GM21367 (cell line): ENCODE data around the gene ST3GAL4.
"Not testable (repeated sequence)": the region's sequence is repeated elsewhere in the genome, so short reads cannot be mapped to it uniquely, and the experiment has no call there.

ENCODE experiments used
- ATAC-seq: cut with Tn5 transposase; IDR thresholded peaks from one replicate; pipeline ENCODE4 v1.9.1; 2021; ENCODE audit not compliant: unreplicated experiment

The ST3GAL4 gene

DNA sequence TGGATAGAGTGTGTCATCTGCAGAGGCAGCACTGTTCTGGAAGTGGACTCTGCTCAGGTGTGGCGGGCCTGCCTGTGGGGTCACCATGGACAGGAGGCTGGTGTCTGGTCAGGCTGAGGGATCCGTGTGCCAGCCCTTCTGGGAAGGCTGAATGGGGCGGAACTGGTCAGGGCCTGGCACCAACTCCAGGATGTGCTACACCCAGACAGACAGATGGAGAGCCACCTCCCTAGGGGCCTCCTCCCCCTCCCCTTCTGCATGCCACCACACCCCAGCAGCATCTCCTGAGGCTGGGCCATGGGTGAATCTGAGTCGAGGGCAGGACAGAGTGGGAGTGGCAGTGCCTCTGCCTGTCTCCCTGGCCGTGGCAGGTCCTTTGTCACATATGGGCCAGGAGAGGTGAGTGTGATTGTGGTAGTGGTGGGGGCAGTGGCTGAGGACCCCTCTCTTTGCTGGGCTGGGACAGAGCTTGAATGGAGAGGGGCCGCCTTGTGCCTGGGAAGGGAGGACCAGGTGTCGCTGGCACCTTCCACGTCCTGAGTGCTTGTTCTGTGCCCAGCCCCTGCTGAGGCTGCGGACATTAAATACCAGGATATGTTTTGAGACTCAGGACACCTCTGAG is 29.1 kb downstream of the ST3GAL4 start:
- ATAC-seq: no peak

DNA sequence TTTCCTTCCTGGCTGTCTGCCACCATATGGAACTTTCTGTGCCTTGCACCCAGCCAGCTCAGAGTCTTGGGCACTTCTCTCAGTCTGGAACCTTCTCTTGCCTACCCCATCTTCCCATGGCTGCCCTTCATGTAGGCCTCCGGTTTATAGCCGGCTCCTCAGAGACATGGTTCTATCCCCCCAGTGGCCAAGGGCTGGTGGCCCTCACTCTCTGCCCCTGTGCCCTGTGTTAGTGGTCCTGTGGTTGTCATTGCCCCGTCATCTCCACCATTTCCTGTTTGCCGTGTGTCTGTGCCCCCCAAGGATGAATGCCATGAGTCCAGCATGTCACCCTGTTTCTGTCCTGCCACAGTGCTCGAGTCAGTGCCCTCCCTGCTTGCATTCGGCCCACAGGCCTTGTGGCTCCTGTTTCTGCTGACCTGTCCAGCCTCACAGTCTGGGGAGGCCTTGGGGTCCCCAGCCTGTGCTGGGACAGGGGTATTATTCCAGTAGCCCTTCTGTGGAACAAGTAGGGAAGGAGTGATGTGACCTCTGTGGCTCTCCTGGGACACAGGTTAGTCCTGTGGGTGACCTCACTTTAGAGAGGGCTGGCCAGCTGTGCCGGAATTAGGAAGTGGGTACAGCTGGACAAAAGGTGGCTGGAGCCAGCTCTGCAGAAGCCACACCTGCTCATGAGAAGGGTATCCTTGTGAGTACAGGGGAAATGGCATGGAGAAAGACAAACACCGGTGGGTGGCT is 30.7 kb downstream of the ST3GAL4 start:
- no peak for ATAC-seq

DNA sequence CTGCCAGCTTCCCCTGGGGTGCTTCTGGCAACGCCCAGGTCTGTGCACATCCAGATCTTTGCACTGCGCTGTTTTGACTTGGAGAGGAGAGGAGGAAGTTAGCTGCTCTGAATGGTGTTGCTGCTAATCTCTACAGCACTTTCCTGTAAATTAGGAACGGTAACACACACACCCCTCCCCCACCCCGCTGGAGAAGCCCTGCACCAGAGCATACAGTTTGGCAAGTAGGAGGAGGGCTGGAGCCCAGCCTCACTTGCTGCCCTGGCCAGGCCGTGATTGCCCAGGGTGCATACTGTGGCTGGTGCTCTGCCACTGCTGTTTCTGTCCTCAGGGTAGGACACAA is 31.2 kb downstream of the ST3GAL4 start:
- not testable (repeated sequence) for ATAC-seq

DNA sequence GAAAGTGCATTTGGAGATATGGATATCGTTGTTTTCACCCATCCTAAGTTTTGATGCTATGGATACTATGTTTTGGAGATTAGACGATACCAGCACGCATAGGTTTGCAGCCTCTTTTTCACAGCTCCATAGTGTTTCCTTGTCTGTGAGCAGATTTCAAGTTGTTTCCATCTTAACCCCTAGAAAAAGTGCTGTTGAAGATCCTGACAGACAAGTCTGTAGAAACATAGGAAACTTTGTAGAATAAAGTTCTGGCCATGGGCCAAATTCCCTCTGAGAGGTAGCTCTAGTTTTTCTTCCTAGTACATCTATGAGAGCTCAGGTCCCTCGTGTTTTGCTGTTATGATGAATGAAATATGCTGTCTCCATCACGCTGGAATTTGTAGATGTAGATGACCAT is 32.4 kb downstream of the ST3GAL4 start:
- no peak for ATAC-seq

DNA sequence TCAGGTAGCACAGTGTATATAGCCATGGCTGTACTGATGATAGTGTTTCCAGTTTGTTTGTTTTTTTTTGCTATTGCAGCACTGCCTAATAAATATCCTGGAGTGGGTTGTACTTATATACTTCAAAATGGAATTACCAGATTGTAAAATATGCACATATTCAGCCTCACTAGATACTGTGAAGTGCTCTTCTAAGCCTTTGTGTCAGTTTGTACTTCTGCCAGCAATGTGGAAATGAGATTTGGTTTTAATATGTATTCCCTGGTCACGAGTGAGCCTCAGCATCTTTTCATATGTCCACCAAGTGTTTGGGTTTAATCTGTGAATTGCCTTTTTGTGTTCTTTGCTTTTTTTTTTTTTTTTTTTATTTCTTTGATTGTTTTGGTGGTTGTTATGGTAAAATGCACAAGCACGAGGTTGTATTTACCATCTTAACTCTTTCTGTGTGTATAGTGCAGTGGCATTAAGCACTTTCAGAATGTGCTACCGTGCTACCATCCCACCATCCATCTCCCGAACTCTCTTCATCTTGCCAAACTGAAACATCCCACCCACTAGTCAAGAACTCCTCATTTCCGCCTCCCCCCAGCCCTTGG is 34.9 kb downstream of the ST3GAL4 start:
- no peak for ATAC-seq

DNA sequence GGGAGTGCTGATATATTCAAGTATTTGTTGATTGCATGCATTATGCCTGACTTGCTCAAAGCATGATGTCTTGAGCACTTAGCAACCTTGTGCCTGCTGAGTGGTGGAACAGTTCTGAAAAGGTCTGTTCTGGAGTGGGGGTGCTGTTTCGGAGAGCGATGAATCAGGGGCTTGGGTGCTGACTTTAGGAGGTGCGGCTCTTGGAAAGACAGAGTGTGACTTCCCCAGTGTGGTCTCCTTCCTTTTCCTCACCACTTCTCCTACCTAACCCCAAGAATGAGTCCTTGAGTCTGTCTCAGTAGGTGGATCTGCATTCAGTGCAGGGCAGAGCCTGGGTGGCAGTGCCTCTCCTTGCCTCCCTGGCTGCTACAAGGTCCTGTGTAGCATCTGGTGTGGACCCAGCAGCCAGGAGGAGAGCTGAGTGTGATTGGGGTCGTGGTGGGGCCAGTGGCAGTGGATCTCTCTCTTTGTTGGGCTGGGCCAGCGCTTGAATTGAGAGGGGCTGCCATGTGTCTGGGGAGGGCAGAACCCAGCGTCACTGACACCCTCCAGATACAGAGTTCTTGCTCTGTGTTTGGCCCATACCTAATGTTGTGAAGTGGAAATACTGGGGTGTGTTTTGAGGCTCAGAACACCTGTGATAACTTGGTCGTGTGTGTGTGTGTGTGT is 35.9 kb downstream of the ST3GAL4 start:
- ATAC-seq: no peak

DNA sequence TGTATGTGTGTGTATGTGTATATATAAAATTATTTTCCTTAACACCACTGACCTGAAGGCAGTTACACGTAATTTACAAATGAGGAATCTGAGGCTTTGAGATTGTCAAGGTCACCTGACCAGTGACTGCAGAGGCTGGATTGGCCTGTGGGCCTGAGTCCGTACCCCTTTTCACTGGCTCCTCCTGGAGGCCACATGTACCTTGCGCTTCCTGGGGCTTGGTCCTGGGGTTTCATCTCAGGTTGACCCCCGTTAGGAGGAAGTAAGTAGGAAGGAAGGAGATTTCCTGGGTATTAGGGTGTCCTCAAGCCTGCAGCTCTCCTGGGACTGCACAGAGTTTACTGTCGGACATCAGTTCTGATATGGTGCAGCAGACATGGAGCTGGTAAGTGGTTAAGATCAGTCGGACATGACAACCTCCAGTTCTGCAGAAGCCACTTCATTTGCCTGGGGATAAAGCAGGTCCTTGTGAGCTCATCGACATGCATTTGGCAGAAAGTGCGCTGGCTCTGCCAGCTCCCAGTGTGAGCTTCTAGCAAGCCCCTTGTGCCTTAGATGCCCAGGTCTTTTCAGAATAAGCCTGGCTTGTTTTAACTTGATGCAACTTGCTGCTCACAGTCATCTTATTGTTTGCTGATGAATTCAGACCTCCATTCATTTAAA is 36.6 kb downstream of the ST3GAL4 start:
- ATAC-seq: peak; percentile 76

DNA sequence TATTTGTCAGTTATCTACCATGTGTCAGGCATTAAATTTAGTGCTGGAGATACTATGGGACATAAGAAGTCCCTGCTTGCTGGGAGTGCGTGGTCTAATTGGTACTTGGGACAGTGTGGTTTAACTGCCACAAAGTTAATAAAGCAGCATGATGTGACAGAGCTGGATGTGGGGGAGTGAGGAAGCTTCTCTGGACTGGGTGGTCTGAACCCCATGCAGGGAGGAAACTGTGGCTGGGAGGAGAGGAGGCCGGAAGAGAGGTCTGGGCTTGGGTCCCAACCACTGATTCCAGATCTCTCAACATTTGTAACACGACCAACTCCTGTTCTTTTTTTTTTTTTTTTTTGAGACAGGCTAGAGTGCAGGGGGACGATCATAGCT is 37.1 kb downstream of the ST3GAL4 start:
- no peak for ATAC-seq

DNA sequence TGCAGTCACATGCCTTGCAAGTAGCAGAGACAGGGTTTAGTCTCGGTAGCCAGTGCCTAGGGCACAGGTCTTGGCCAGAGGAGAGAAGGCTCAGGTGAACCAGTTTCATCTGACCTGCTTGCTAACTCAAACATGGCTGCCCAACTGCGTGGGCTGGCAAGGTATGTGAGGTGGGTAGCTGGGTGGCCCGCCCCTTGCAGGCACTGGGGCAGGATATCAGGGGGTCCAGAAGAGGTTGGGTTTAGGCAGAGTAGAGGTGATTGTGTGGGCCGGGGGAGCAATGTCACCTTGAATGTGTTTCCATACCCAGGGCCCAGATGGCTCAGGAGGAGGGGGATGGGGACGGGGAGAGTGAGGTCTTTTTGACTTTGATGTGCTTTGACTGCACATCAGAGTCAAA is 37.7 kb downstream of the ST3GAL4 start:
- no peak for ATAC-seq

DNA sequence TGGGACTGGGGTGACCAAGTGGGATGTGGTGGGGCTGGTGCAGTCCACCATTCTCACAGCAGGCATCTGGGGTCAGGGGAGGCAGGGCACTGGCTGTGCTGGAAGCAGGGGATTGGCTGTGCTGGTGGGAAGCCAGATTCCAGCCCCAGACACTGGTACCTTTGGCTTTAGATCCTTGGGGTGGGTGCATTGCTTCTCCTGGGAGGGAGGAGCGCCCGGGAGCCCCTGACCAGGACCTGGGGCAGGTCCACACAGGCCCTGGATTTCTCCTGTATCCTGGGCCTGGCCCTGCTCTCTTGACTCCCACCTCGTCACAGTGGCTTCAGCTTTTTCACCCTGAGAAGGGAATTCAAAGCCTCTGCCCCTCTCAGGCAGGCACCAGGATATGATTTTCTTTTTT is 38.5 kb downstream of the ST3GAL4 start:
- ATAC-seq: no peak

DNA sequence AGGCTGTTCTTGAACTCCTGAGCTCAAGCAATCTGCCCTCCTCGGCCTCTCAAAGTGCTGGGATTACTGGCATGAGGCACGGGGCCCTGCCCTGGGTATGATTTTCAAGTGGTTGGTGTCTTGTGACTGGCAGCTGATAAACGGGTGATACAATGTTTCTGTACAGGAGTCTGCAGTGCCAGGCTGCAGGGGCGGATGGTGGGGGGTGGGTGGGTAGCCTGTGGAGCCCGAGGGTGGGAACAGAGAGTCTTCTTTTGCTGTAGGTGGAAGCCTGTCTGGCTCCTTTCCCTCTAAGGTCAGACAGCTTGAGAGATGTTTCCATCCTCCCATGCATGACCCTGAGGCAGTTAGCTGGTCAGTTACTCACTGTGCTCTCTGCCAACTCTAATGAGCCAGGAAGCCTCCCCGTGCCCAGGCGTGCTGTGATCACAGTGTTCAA is 39.2 kb downstream of the ST3GAL4 start:
- ATAC-seq: not testable (repeated sequence)

DNA sequence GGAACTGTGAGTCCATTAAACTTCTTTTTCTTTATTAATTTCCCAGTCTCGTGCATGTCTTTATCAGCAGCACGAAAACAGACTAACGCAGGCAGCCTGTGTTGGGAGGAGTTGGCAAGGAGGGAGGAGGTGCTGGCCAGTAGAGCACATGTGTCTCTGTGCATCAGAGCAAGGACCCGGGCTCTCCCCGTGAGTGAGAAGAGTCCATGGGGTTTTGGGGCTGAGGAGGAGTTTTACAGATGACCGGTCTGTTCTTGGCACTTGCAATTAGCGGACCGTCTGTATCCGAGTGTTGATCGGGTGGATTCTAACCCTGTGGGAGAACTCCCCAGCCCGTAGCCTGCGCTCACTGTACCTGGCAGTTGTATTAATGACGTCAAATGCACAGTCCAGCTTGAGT is 40.3 kb downstream of the ST3GAL4 start:
- not testable (repeated sequence) for ATAC-seq

DNA sequence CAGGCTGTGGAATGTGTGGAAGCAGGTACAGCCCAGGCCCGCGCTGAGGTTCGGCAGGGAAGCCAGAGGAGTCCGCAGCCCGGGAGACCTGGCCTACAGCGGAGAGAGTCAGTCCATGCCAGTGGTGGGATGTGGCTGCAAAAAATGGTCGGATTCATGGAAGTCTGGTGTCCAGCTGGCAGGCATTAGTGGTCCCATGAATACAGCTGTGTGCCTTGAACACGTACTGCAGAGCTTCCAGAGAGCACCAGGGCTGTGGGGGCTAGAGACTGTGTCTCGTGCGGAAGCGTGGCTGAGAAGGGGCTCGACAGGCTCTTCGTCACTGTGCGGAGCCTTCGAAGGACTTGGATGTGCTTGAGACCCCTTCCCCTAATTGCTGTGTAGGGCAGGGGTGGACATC is 40.8 kb downstream of the ST3GAL4 start:
- ATAC-seq: not testable (repeated sequence)

DNA sequence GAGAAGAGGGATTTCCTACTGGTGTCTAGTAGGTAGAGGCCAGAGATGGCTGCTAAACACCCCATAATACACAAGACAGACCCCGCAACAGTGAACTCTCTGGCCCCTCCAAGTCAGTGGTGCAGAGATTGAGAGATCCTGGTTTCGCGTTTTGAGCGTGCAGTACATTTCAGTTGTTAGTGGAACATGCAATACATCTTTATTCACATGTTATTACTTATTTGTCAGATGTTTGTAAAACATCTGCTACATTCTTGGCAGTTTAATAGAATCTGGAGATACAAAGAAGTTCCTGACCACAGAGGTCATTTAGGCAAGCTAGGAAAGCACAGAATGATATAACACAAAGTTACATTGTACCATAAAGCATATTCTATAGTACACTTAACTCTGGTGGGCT is 41.5 kb downstream of the ST3GAL4 start:
- ATAC-seq: no peak

DNA sequence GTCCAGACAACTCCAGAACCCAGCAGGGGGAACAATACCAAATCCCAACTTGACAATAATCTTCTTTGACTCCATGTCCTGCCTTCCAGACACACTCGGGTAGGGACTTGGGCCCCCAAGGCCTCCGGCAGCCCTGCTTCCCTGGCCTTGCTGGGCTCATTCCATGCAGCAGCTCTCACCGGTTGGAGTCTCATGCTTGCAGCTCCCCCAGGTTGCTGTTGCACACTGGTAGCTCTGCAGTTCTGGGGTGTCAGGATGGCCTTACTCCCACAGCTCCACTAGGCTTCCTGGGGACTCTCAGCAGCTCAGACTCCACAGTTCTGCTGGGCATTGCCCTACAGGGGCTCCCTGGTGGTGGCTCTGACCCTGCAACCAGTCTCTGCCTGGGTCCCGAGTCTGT is 42.8 kb downstream of the ST3GAL4 start:
- ATAC-seq: no peak

DNA sequence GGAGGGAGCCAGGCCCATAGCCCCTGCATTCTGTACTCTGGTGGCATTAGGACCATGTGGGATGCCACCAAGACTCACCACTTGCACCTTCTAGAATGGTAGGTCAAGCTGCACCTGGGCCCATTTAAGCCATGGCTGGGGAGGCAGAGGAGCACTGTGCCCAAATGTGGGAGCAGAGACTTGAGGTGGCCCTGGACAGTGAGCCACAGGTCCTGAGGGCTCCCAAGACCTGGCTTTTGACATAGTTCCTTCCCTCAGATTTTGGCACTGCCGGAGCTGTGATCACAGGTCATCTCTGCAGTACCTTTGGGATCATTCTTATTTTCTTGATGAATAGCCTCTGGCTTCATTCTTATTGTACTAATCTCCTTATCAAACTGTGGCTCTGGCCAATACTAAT is 43.2 kb downstream of the ST3GAL4 start:
- ATAC-seq: no peak

DNA sequence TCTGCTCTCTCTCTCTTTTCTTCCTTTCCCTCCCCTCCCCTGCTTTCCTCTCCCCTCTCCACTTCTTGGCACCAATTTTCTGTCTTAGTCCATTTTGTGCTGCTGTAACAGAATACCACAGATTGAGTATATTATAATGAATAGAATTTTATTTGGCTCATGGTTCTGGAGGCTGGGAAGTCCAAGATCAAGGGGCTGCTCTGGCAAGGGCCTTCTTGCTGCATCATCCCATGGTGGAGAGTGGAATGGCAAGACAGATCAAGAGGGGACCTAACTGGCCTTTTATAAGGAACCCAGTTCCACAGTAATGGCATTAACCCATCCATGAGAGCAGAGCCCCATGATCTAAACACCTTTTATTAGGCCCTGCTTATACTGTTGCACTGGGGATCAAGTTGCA is 44.5 kb downstream of the ST3GAL4 start:
- ATAC-seq: no peak

DNA sequence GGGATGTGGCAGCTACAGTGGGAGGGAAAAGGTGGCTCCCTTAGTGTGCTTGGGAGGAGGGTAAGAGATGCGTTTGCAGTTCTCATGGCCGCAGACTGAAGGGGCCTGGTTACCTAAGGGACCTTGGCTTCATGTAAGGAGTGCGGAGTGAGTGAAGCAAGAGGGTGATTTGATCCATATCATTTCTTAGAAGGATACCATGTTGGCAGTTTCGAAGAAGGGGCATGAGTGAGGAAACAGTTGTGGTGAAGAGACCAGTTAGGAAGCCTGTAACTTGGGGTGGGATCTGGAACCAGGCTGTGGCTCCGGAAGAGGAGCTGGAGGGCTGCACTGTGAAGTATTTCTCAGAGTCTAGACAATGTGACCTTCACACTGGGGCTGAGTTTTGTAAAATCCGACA is 45.0 kb downstream of the ST3GAL4 start:
- no peak for ATAC-seq

DNA sequence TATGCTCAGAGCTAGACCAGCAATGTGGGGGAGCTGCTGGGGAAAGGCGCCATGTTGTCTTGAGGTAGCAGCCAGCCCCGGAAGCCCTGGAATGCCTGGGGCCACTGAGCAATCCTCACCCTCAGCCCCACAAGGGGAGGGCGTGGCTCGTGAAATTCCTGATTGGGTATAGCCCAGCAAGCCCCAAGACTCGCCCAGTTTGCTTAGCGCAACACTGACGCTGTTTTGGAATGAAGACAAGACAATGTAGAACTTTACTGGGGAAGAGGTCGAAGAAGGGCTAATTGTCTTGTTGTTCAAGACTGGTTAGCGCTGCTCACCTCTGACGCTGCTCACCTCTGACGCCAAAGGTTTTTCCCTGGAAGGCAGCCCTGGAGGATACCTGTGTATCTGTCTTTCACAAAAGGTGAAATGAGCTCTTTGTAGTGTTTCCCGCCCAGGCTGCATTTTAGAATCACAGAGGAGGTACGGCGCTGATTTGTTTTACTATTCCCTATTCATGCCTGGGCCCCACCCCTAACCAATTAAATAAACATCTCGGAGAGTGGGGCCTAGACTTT is 47.6 kb downstream of the ST3GAL4 start:
- no peak for ATAC-seq

DNA sequence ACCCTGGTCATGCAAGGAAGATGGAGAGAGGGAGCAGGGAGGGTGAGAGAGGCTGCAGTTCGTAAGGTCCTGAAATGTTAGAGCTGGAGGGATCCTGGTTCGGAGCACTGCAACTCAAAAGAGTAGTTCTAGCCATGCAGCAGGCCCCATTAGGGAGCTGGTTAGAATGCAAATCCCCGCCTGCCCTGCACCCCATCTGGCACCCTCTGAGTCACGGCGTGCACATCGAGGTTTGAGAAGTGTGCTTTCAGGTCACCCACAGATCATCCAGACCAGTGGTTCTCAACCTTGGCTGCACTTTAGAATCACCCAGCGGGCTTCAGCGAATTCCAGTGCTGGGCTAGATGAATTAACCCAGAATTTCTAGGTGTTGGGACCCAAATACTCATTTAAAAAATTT is 48.2 kb downstream of the ST3GAL4 start:
- ATAC-seq: peak; percentile 98

DNA sequence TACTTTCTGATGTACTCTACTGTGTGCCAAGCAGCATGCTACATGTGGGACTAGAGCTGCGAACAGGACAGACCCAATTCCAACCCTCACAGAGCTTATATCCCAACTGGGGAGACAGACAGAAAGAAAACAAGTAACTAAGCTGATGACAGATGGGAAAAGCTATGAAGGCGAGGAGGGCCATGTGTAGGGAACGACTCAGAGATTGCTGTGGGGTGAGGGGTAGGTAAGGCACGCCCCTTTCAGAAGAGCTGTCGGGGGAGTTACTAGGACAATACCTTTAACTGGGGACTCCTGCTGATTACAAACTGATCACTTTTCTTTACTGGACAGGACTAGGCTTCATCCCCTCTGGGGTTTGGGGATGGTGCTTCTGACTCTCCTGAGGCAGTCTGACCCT is 48.9 kb downstream of the ST3GAL4 start:
- ATAC-seq: no peak
